ENCODE data around the gene TEAD1. TPM values are rescaled to one million over a fixed set of nuclear protein-coding genes. Genes with fewer than 3 reads are reported as not detected.
A peak's percentile ranks its signal among the peaks of the same experiment; 100 is the strongest.

Gene TEAD1
- total and polyA plus RNA-seq, 9 of the 15 experiments (the other 6 are each of a cell fraction or from before 2014, with no cell fraction given): 1.7 to 17.7 (median 10.8) TPM

- peak; percentile 70 for ATAC-seq
- TF ChIP-seq, protein P1, sequence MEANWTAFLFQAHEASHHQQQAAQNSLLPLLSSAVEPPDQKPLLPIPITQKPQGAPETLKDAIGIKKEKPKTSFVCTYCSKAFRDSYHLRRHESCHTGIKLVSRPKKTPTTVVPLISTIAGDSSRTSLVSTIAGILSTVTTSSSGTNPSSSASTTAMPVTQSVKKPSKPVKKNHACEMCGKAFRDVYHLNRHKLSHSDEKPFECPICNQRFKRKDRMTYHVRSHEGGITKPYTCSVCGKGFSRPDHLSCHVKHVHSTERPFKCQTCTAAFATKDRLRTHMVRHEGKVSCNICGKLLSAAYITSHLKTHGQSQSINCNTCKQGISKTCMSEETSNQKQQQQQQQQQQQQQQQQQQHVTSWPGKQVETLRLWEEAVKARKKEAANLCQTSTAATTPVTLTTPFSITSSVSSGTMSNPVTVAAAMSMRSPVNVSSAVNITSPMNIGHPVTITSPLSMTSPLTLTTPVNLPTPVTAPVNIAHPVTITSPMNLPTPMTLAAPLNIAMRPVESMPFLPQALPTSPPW (CRISPR knock-in tag; IDR thresholded peaks at IDR 0.05): peak; percentile 21
- peak; percentile 58 for TF ChIP-seq CBFA2T2 (conservative IDR thresholded peaks at IDR 0.05)
- TF ChIP-seq SOX6 (IDR thresholded peaks at IDR 0.05): 0 out of 2 replicates have a peak, but pooled peaks have one; percentile 9
- TF ChIP-seq DPF2 (IDR thresholded peaks at IDR 0.05): peak; percentile 52; the same call in 1 of the 2 replicates
- no peak for TF ChIP-seq RBM15 (IDR thresholded peaks at IDR 0.05; ENCODE audit: insufficient read depth, low read length)
- peak; percentile 44; the same call in 1 of the 2 replicates for TF ChIP-seq TCF3 (CRISPR knock-in tag; IDR thresholded peaks at IDR 0.05)
- no peak for TF ChIP-seq ZNF589 (CRISPR knock-in tag; IDR thresholded peaks at IDR 0.05; ENCODE audit: low read depth)
- peak; percentile 24; the same call in 1 of the 2 replicates for TF ChIP-seq HMBOX1 (IDR thresholded peaks at IDR 0.05)
- TF ChIP-seq HOMEZ (CRISPR knock-in tag; IDR thresholded peaks at IDR 0.05): no peak
- peak; percentile 22; the same call in 1 of the 2 replicates for TF ChIP-seq TAL1 (IDR thresholded peaks at IDR 0.05)
- peak; percentile 24 for TF ChIP-seq MEIS2 (IDR thresholded peaks at IDR 0.05; ENCODE audit: partially characterized antibody)
- TF ChIP-seq CXXC5 (CRISPR knock-in tag; IDR thresholded peaks at IDR 0.05): peak; percentile 52; the same call in 1 of the 2 replicates
- peak; percentile 60 for TF ChIP-seq ARID1B (IDR thresholded peaks at IDR 0.05)
- TF ChIP-seq SMARCA4 (IDR thresholded peaks at IDR 0.05): peak; percentile 42
- 0 out of 2 replicates have a peak, but pooled peaks have one; percentile 29 for TF ChIP-seq SMARCC2 (IDR thresholded peaks at IDR 0.05; ENCODE audit: low read depth)
Measured at GRCh38 chr11:12800032-12800671, 125.9 kb downstream of the TEAD1 start.

More at GRCh38 chr11:12800032-12800671, 125.9 kb downstream of the TEAD1 start:
- Histone ChIP-seq H3K27ac (ENCODE audit: extremely low read depth, low read depth, low read length) (no peak overlapping the region), H3K9ac (ENCODE audit: insufficient read depth in 1 of 2, low read depth in 2 of 2, low read length in 2 of 2) (no peak overlapping the region), H4K20me1 (replicated peaks; ENCODE audit: control insufficient read depth, insufficient read depth, low read length) (0 out of 2 replicates have a peak, but pooled peaks cover 7% of the 10 kb centered on the region), H3K9me1 (ENCODE audit: control insufficient read depth, insufficient read depth, low read length) (peaks cover 3% of the 10 kb centered on the region), H3K4me3 (no peak overlapping the region), H3K4me2 (ENCODE audit: insufficient read depth, low read length) (peak overlapping the region; percentile 3; the same call in 1 of the 2 replicates), H3K27me3 (ENCODE audit: control insufficient read depth in 2 of 2, insufficient read depth in 2 of 2, low read length in 2 of 2) (no peaks in the 10 kb centered on the region), H3K36me3 (ENCODE audit: control insufficient read depth, insufficient read depth, low read length) (no peaks in the 10 kb centered on the region), H3K4me1 (replicated peaks in 1 of 2; ENCODE audit: control insufficient read depth in 2 of 2, insufficient read depth in 2 of 2, low read length in 2 of 2) (peaks cover 6 to 27% of the 10 kb centered on the region in 2 experiments; a peak in 4 of 5 replicates), H2AFZ (ENCODE audit: low read depth, low read length) (no peak overlapping the region), H3K9me3 (replicated peaks; ENCODE audit: control insufficient read depth, insufficient read depth, low read depth, low read length) (no peaks in the 10 kb centered on the region), H3K79me2 (ENCODE audit: control insufficient read depth, insufficient read depth, low read length) (no peaks in the 10 kb centered on the region)
- in situ Hi-C loops (cut with MboI): no loop called here
- ChIA-PET POLR2A (interaction anchor here (0.8 to 2.1 kb wide), 3 partner anchors 11 to 123 kb away, joined by 3 to 6 read pairs (median 3); no protein-coding TSS in a partner anchor), CTCF (ENCODE audit: low intra/inter-chr PET ratio) (no interaction called here)
- intact Hi-C loops (cut with micrococcal nuclease): no loop called here
- peak; percentile 84 for FAIRE-seq
- peak; percentile 51 to 65 (median 58) for DNase-seq (ENCODE audit: extremely low read depth in 1 of 4, low spot score in 3 of 4)
- 0% methylated on average over 8 of the region's 8 CpGs for WGBS (ENCODE audit: insufficient coverage, low coverage, missing lambda C conversion rate)
- no TSS peak for BruUV-seq (replicated peaks)
